Purkinje cell (primary cell): ENCODE data around the gene RNASEH2C. TPM values are rescaled to one million over a fixed set of nuclear protein-coding genes. Genes with fewer than 3 reads are reported as not detected.

ENCODE experiments used
- polyA plus RNA-seq: library from polyadenylated mRNA; unstranded; fragments of >200 nt; fragmentation: Nextera tagmentation; gene quantifications from 2 replicates; pipeline ENCODE4 v1.2.1, GENCODE V29; 2014

Gene RNASEH2C
- 6.6 and 13.0 TPM in 2 replicates for polyA plus RNA-seq

DNA sequence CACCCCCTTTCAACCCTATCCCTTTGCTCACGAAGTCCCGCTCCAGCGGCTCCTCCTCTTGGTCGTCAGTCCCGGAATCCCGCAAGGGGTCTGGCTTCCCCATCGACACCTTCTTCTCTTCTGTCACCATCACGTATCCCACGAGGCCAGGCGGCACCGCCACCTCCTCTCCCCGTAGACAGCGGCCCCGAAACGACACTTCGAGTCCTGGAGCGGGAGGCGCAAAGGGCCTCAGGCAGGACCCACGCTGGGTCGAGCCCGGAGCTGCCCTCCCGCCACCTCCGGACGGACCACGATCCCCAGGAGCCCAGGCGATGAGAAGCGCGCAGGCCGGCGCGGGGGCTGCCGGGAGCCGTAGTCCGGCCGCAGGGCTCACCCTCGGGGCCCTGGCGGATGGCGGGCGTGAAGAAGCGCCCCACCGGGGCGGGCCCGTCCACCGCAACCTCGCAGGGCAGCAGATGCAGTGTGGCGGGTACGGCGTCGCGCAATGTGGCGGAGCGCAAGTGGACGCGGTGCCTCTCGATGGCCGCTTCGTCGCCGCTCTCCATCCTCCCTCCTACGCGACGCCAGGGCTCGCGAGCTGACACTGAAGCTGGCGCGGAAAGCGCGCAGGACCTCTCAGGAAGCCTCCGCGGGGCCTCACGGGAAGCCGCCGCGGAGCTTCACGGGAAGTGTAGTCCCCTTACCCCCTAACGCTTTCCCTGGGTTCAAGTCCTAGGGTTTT, at the start of gene RNASEH2C:
Gene RNASEH2C (minus strand): TSS at position 588 of the 724 bp plus-strand sequence. CDS start 40 bp downstream, at position 548.

DNA sequence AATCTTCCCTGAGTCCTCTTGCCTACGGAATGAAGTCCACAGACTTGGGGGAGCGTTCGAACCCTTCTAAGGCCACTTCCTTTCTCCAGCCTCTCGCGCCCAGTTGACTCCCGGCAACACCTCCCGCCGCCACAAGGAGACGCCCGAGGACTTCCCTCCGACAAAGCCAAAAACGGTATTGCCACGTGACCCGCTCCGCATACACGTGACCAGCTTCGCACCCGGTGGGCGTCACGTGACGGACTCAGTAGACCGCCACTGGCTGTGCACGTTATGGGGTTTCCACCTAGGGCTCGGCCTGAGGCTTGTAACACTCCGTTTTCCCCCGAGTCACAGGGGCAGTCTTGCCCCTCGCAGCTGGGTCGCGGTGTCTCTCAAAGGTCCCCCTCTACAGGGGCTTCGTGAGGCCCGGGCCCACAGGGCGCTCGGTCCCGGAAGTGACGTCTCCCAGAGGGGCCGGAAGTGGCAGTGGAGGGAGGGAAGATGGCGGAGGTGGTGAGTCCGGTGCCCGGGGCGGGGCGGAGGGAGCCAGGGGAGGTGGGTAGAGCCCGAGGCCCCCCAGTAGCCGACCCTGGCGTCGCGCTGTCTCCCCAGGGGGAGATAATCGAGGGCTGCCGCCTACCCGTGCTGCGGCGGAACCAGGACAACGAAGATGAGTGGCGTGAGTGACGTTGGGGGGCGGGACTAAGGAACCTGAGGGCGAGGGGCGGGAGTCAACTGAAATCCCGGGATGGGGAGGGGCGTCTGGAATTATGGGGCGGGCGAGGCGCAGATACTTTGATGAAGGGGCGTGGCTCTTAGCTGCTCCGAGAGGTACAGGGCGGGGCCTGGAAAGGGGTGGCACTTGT, 8.6 kb downstream of the RNASEH2C start, which contains the start of gene KAT5:
Gene KAT5 (plus strand): TSS at position 468 of the 848 bp plus-strand sequence. CDS start 16 bp downstream, at position 484.

Other genes starting within 250 kb of the RNASEH2C start
- gene MALAT1, start 221.8 kb downstream of the RNASEH2C start, polyA plus RNA-seq: 70,295 and 74,607 TPM in 2 replicates
- 17.9 and 24.7 TPM in 2 replicates for gene SCYL1, start 195.7 kb downstream of the RNASEH2C start, polyA plus RNA-seq
- gene LTBP3, start 162.4 kb downstream of the RNASEH2C start, polyA plus RNA-seq: 0.57 and 1.3 TPM in 2 replicates
- gene ZNRD2, start 150.3 kb downstream of the RNASEH2C start, polyA plus RNA-seq: 9.2 and 18.7 TPM in 2 replicates
- gene FAM89B, start 148.3 kb downstream of the RNASEH2C start, polyA plus RNA-seq: 3.2 and 10.1 TPM in 2 replicates
- gene EHBP1L1, start 144.7 kb downstream of the RNASEH2C start, polyA plus RNA-seq: not detected in 2 replicates
- gene KCNK7, start 125.0 kb downstream of the RNASEH2C start, polyA plus RNA-seq: not detected in 2 replicates
- 0.78 and 1.7 TPM in 2 replicates for gene MAP3K11, start 106.6 kb downstream of the RNASEH2C start, polyA plus RNA-seq
- 0.74 and 1.5 TPM in 2 replicates for gene PCNX3, start 105.0 kb downstream of the RNASEH2C start, polyA plus RNA-seq
- gene SIPA1, start 82.7 kb downstream of the RNASEH2C start, polyA plus RNA-seq: not detected in 2 replicates
- gene RELA, start 57.9 kb downstream of the RNASEH2C start, polyA plus RNA-seq: 2.3 and 3.0 TPM in 2 replicates
- 2.4 and 7.8 TPM in 2 replicates for gene KAT5, start 8.5 kb downstream of the RNASEH2C start, polyA plus RNA-seq
- 0.08 and 0.35 TPM in 2 replicates for gene AP5B1, start 60.2 kb upstream of the RNASEH2C start, polyA plus RNA-seq
- gene OVOL1, start 66.3 kb upstream of the RNASEH2C start, polyA plus RNA-seq: not detected in 2 replicates
- gene SNX32, start 113.2 kb upstream of the RNASEH2C start, polyA plus RNA-seq: 2.2 and 4.6 TPM in 2 replicates
- 185 and 274 TPM in 2 replicates for gene CFL1, start 137.4 kb upstream of the RNASEH2C start, polyA plus RNA-seq
- 9.5 and 11.2 TPM in 2 replicates for gene MUS81, start 139.6 kb upstream of the RNASEH2C start, polyA plus RNA-seq
- 0.31 and 1.8 TPM in 2 replicates for gene EFEMP2, start 152.0 kb upstream of the RNASEH2C start, polyA plus RNA-seq
- gene CTSW, start 159.0 kb upstream of the RNASEH2C start, polyA plus RNA-seq: not detected in 2 replicates
- gene FIBP, start 167.7 kb upstream of the RNASEH2C start, polyA plus RNA-seq: 37.0 and 67.8 TPM in 2 replicates
- 2.2 and 2.7 TPM in 2 replicates for gene CCDC85B, start 169.9 kb upstream of the RNASEH2C start, polyA plus RNA-seq
- gene FOSL1, start 179.6 kb upstream of the RNASEH2C start, polyA plus RNA-seq: not detected in 2 replicates
- gene C11orf68, start 198.3 kb upstream of the RNASEH2C start, polyA plus RNA-seq: 12.4 and 15.2 TPM in 2 replicates
- gene DRAP1, start 198.6 kb upstream of the RNASEH2C start, polyA plus RNA-seq: 32.5 and 40.9 TPM in 2 replicates
- 0.73 TPM in 1 of 2 replicates, not detected in the other for gene TSGA10IP, start 224.7 kb upstream of the RNASEH2C start, polyA plus RNA-seq
- 22.8 and 46.8 TPM in 2 replicates for gene SART1, start 240.9 kb upstream of the RNASEH2C start, polyA plus RNA-seq